Muscle of back (tissue), 13 donors: ENCODE data around the gene NCAPD3. TPM values are rescaled to one million over a fixed set of nuclear protein-coding genes. Genes with fewer than 3 reads are reported as not detected.
"Not testable (repeated sequence)": the region's sequence is repeated elsewhere in the genome, so short reads cannot be mapped to it uniquely, and the experiment has no call there.

Source experiments
- DNase-seq, 3 donors: peaks; one replicate each; pipeline versions ENCODE4 v3.0.0 to v3.0.0-alpha.2; 2013
- long read RNA-seq, 9 donors: transcript quantifications; one replicate each; lab custom pipeline, GENCODE V29; 2026
- polyA plus RNA-seq, 10 donors: library from polyadenylated mRNA; unstranded; fragments of 120-200 nt; gene quantifications; one replicate each; pipeline ENCODE4 v1.2.1, GENCODE V29; 2013; ENCODE audit not compliant: insufficient read length in 10 of 10

The NCAPD3 gene
- polyA plus RNA-seq, result 10 to 100 TPM; 11.3 to 19.8 (median 15.8) TPM
- long read RNA-seq, donor 1, result 0 reads
- long read RNA-seq, donor 2, result 0 reads
- long read RNA-seq, donor 3, result 0 reads
- long read RNA-seq, donor 4, result 0 reads
- long read RNA-seq, donor 5, partial matches to known transcripts, result 41 of 42 reads
- long read RNA-seq, donor 5, other reads (novel, unspliced or antisense), result 0 of 42 reads
- long read RNA-seq, donor 6, result 0 reads
- long read RNA-seq, donor 7, result 0 reads
- long read RNA-seq, donor 8, partial matches to known transcripts, result 22 of 23 reads
- long read RNA-seq, donor 8, other reads (novel, unspliced or antisense), result 0 of 23 reads
- long read RNA-seq, donor 9, result 0 reads

DNA sequence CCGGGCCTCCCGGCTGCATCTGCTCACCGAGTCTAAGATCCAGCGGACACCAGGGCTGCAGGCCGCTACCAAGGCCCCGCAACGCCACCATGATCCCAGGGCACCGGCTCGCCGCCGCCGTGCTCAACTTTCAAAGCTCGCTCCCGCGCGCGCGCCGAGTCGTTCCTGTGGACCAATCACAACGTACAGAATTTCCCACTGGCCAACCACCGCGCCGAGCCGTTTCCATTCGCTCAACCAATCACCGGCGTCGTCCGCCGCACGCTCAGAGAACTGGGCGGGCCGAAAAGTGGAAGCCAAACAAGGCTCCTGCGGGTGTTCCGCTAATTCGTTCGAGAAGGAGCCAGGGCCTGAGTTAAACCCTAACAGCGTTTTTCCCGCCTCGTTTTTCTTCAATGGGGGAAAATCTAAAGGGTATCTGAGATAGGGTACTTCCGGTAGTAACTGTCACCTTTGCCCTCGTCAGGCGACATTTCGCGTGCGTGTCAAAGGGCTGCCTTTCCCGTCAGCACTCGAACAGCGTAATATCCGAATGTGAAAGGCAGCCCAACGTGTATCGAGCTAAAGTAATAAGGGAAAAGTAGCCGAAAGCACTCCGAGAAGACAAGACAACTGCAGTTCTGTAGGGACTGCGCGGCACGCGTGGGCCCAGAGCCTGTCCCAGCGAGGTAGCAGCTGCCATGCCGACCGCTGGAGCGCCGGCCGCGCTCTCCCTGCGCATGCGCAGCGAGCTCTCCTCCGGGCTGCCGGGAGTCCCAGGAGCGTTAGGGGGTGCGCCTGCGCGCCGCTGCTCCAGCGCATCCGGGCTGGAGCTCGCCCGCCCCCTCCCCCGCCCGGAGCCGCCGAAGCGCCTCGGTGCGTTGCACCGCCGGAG is at the start of gene NCAPD3, which contains the start of gene VPS26B:
Gene NCAPD3 (minus strand): TSS at position 132 of the 874 bp plus-strand sequence. CDS start 41 bp downstream, at position 91.
Gene VPS26B (plus strand): TSS at position 836 of the 874 bp plus-strand sequence. CDS start 452 bp downstream, outside the sequence.
- DNase-seq, result peak; percentile 96 to 99 (median 98)

DNA sequence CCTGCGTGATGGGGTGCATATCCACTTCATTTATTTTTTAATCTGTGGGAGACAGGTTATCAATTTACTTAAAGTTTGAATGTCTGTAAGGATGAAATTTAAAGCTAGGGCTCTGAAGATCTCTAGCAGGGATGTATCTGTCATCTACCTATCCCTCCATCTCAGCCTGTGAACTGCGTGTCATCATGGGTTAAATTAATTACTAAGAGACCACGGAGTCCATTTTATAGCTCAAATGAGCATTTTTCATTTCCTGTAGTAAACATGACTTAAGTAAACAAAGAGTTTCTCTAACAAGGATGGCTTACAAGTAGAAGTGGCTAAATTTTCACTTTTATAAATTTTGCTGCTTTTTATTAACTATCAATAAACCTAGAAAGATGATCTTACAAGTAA is 49.5 kb upstream of the NCAPD3 start:
- no peak for DNase-seq

GRCh38 chr11:134272381-134273316 is 48.9 kb upstream of the NCAPD3 start:
- no peak for DNase-seq

- no peak for DNase-seq
Observed at GRCh38 chr11:134271978-134272377, 48.2 kb upstream of the NCAPD3 start.

GRCh38 chr11:134270250-134270714 is 46.5 kb upstream of the NCAPD3 start:
- no peak for DNase-seq

- no peak for DNase-seq
Observed at GRCh38 chr11:134267966-134268365, 44.2 kb upstream of the NCAPD3 start.

GRCh38 chr11:134267461-134267860 is 43.7 kb upstream of the NCAPD3 start:
- no peak for DNase-seq

- peak in 1 of 3 donors; percentile 24 for DNase-seq
Observed at GRCh38 chr11:134266841-134267251, 43.1 kb upstream of the NCAPD3 start.

GRCh38 chr11:134266440-134266839 is 42.7 kb upstream of the NCAPD3 start:
- no peak for DNase-seq

GRCh38 chr11:134264966-134265764 is 41.4 kb upstream of the NCAPD3 start:
- no peak for DNase-seq

- peak in 1 of 3 donors; percentile 23 for DNase-seq
Observed at GRCh38 chr11:134261626-134262488, 38.1 kb upstream of the NCAPD3 start.

GRCh38 chr11:134260983-134261382 is 37.2 kb upstream of the NCAPD3 start:
- DNase-seq, result no peak

DNA sequence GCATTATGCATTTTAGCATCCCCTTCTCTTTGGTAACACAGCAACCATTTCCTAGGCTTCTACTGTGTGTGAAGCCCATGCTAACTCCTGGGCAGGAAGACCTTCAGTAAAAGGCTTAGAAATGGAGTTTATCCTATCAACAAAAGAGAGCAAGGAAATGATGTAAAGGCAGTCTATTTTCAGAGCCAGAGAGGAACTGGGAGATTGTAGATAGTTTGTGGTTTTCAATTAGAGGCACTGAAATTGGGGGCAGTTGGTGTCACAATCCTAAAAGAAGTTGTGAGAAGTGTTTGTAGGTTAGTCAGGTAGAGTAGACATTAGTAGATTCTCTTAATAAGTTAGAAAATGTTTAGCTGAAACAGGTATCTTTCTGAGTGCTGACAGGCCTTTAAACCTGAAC is 36.7 kb upstream of the NCAPD3 start:
- no peak for DNase-seq

- DNase-seq, result no peak
Observed at GRCh38 chr11:134258577-134258976, 34.8 kb upstream of the NCAPD3 start.

- DNase-seq, result no peak
Observed at GRCh38 chr11:134257101-134257500, 33.3 kb upstream of the NCAPD3 start.

- not testable (repeated sequence) for DNase-seq
Observed at GRCh38 chr11:134255184-134255561, 31.4 kb upstream of the NCAPD3 start.

GRCh38 chr11:134254433-134255183 is 30.8 kb upstream of the NCAPD3 start:
- DNase-seq, result no peak

- DNase-seq, result peak; percentile 96 to 98 (median 97)
Observed at GRCh38 chr11:134253188-134253993, 29.6 kb upstream of the NCAPD3 start, which contains the start of the genes ACAD8 and THYN1. Gene ACAD8 (plus strand): TSS chr11:134253568. CDS start chr11:134253601, 33 bp downstream. Gene THYN1 (minus strand): TSS chr11:134253352. CDS start chr11:134252882, 470 bp downstream.
